DND-41 (cell line): ENCODE results near the gene RSPRY1.

Experiments used
- ATAC-seq: fragments of 200-7000 bp; cut with Tn5 transposase; 3 replicates; pipeline ENCODE4 v1.9.1; 2021; ENCODE audit warnings: low read depth; ENCODE audit not compliant: insufficient read depth
- DNase-seq: peaks from one replicate; pipeline ENCODE4 v3.0.0-alpha.2; 2020
- H2AFZ ChIP-seq: 2 replicates; pipeline ENCODE4 v1.6.0; 2012; ENCODE audit warnings: low read depth, low read length
- H3K27ac ChIP-seq: 2 replicates; pipeline ENCODE4 v1.5.1; 2012; ENCODE audit warnings: low read length, inconsistent platforms
- H3K27me3 ChIP-seq: fragments of 200-600 bp; sonication (generic); 2 replicates; pipeline ENCODE4 v1.6.0; 2012; ENCODE audit warnings: low read length, mild to moderate bottlenecking, inconsistent platforms; ENCODE audit not compliant: insufficient read depth, poor library complexity
- H3K36me3 ChIP-seq: 2 replicates; pipeline ENCODE4 v1.5.1; 2012; ENCODE audit warnings: low read length, inconsistent platforms; ENCODE audit not compliant: insufficient read depth
- H3K4me1 ChIP-seq: 2 replicates; pipeline ENCODE4 v1.5.1; 2012; ENCODE audit warnings: mild to moderate bottlenecking, low read length; ENCODE audit not compliant: insufficient read depth
- H3K4me2 ChIP-seq: 2 replicates; pipeline ENCODE4 v1.6.0; 2012; ENCODE audit warnings: mild to moderate bottlenecking, moderate library complexity, low read length, inconsistent platforms; ENCODE audit not compliant: insufficient read depth
- H3K4me3 ChIP-seq, 2 experiments: fragments of 200-600 bp in 1 of 2; shearing (Covaris generic) in 1 of 2; 2 replicates each; pipeline ENCODE4 v1.5.1; 2012 to 2016; ENCODE audit warnings: inconsistent platforms in 2 of 2, low read length in 2 of 2, mild to moderate bottlenecking in 2 of 2, low read depth in 1 of 2, moderate library complexity in 1 of 2
- H3K79me2 ChIP-seq: 2 replicates; pipeline ENCODE4 v1.6.0; 2012; ENCODE audit warnings: low read length, inconsistent platforms; ENCODE audit not compliant: insufficient read depth
- H3K9ac ChIP-seq: 2 replicates; pipeline ENCODE4 v1.6.0; 2012; ENCODE audit warnings: low read depth, mild to moderate bottlenecking, inconsistent platforms, low read length, moderate library complexity
- H3K9me3 ChIP-seq: 2 replicates; pipeline ENCODE4 v1.5.1; 2012; ENCODE audit warnings: low read length, moderate library complexity, mild to moderate bottlenecking, inconsistent platforms; ENCODE audit not compliant: insufficient read depth, severe bottlenecking
- H4K20me1 ChIP-seq: 2 replicates; pipeline ENCODE4 v1.6.0; 2012; ENCODE audit warnings: low read length; ENCODE audit not compliant: insufficient read depth
- CTCF ChIP-seq: IDR thresholded peaks from 2 replicates; pipeline ENCODE4 v1.5.1; 2012; ENCODE audit warnings: borderline replicate concordance, low read length, moderate library complexity, mild to moderate bottlenecking; ENCODE audit not compliant: poor library complexity, severe bottlenecking; ENCODE audit errors: extremely low read depth
- EZH2 ChIP-seq: IDR thresholded peaks from 3 replicates; pipeline ENCODE4 v1.6.1; 2012; ENCODE audit warnings: borderline replicate concordance, low read depth, mild to moderate bottlenecking, moderate library complexity, low read length, inconsistent platforms; ENCODE audit not compliant: severe bottlenecking

RSPRY1 gene

DNA sequence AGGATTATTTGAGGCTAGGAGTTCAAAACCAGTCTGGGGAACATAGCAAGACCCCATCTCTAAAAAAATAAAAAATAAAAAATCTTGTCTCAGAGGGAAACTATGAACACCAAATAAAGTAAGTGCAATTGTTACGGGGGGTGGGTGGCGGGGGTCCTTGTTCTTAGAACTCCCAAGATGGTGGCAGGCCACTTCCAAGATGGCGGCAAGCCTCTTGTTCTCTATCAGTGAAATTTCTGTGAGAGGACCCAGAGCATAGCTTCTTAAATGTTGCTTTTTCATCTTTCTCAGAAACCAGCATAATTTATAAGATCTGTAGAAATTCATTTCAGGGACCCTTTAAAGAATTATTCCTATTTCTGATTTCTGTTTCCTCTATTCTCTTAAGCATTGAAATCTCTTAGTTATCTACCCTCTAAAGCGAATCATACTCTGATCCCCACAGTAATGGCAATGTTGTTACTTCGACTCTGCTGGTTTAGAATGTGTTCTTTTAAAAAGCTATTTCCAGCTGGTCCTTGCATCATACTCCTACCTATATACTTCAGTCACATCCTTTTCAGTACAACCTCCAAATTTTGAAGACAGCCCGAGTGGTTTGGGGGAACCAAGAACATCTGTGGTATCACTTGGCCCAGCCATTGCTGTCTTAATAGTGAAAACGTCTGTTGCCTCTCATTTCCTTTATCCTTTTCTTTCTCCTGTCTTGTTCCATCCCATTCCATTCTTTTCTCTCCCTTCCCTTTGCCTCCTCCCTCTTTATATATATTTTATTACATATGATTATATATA lies 16.2 kb downstream of the RSPRY1 start:
- TF ChIP-seq CTCF (no peak), EZH2 (no peak)
- H3K4me3 ChIP-seq, result no peak overlapping the region
- peaks cover 20% of the 10 kb centered on the region for H3K79me2 ChIP-seq

DNA sequence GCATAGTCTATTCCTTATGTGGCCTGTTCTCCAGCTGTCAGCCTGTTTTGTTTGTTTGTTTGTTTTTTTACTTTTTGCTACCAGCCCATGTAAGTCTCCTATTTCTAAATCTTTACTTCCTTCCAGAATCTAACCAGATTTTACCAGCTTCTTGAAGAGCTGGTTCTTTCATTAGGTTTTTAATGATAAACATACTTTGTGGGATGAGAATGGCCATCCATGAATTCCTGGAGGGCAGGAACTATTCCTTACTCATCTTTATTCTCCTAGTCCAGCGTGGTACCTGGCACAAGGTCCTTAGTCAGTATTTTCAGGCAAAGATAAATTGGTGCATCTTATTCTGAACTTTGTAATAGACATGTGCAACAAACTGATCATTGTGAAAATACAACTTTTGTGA lies 17.3 kb downstream of the RSPRY1 start:
- H2AFZ ChIP-seq, result no peak overlapping the region
- DNase-seq (no peak), ATAC-seq (no peak)
- H3K4me1 ChIP-seq, result no peaks in the 10 kb centered on the region
- peaks cover 7% of the 10 kb centered on the region; the same call in 1 of the 2 replicates for H4K20me1 ChIP-seq
- no peaks in the 10 kb centered on the region for H3K27me3 ChIP-seq
- H3K27ac ChIP-seq, result no peak overlapping the region
- H3K36me3 ChIP-seq, result peaks cover 30% of the 10 kb centered on the region
- TF ChIP-seq CTCF (no peak), EZH2 (no peak)
- no peak overlapping the region for H3K4me3 ChIP-seq
- peaks cover 11% of the 10 kb centered on the region for H3K79me2 ChIP-seq
- H3K9me3 ChIP-seq, result no peaks in the 10 kb centered on the region
- H3K4me2 ChIP-seq, result no peak overlapping the region
- no peak overlapping the region for H3K9ac ChIP-seq

More for the DNA sequence above, 16.2 kb downstream of the RSPRY1 start:
- no peak for DNase-seq
- Histone ChIP-seq H3K27me3 (no peaks in the 10 kb centered on the region), H3K9ac (no peak overlapping the region), H3K9me3 (no peaks in the 10 kb centered on the region), H2AFZ (no peak overlapping the region), H4K20me1 (peaks cover 7% of the 10 kb centered on the region; the same call in 1 of the 2 replicates), H3K27ac (no peak overlapping the region), H3K4me2 (no peak overlapping the region), H3K36me3 (peaks cover 22% of the 10 kb centered on the region), H3K4me1 (no peaks in the 10 kb centered on the region)
- ATAC-seq, result no peak

GRCh38 chr16:57204675-57205074 lies 18.5 kb downstream of the RSPRY1 start:
- Histone ChIP-seq H3K4me2 (no peak overlapping the region), H3K9ac (no peak overlapping the region), H3K4me3 (no peak overlapping the region), H3K4me1 (no peaks in the 10 kb centered on the region), H3K27me3 (no peaks in the 10 kb centered on the region), H3K9me3 (no peaks in the 10 kb centered on the region), H2AFZ (no peak overlapping the region), H3K36me3 (peaks cover 40% of the 10 kb centered on the region), H3K27ac (no peak overlapping the region), H3K79me2 (peaks cover under 1% of the 10 kb centered on the region; the same call in 1 of the 2 replicates), H4K20me1 (peaks cover 7% of the 10 kb centered on the region; the same call in 1 of the 2 replicates)
- TF ChIP-seq CTCF, result no peak
- no peak for TF ChIP-seq EZH2
- DNase-seq (no peak), ATAC-seq (no peak)
